Cardiac atrium fibroblast (primary cell): ENCODE results near the gene RPS4Y1. TPM values are rescaled to one million over a fixed set of nuclear protein-coding genes. Genes with fewer than 3 reads are reported as not detected.

Experiments used
- total RNA-seq: library from RNA; depleted of rRNA; stranded (reverse); fragments of >200 nt; gene quantifications from 2 replicates; pipeline ENCODE4 v1.2.3, GENCODE V29; 2015

Gene RPS4Y1
- total RNA-seq = 399 and 424 TPM in 2 replicates

GRCh38 chrY:2841471-2841893, at the start of gene RPS4Y1:
Gene RPS4Y1 (plus strand): TSS chrY:2841602. CDS start chrY:2841625, 23 bp downstream.

Other genes starting within 250 kb of the RPS4Y1 start
- gene SRY, start 53.9 kb upstream of the RPS4Y1 start, total RNA-seq = not detected in 2 replicates
- gene ZFY, start 93.8 kb downstream of the RPS4Y1 start, total RNA-seq = 7.8 and 12.5 TPM in 2 replicates